Adrenal gland (tissue), 12 donors: Measurements from ENCODE around the gene PEPD. TPM values are rescaled to one million over a fixed set of nuclear protein-coding genes. Genes with fewer than 3 reads are reported as not detected.

ENCODE experiments used
- DNase-seq, 7 donors: peaks; one replicate each; pipeline ENCODE4 v3.0.0-alpha.2; 2019 to 2020
- H3K27ac ChIP-seq, 5 donors: fragments of 200-600 bp; sonication (generic) in 4 of 5; 1 replicate in 3 of 5; 2 replicates in 2 of 5; pipeline versions ENCODE4 v1.5.1 to v1.8.0; 2016 to 2020; ENCODE audit warnings: mild to moderate bottlenecking in 1 of 5
- H3K27me3 ChIP-seq: fragments of 200-600 bp; 2 replicates; pipeline ENCODE4 v1.8.0; 2021
- H3K36me3 ChIP-seq, 2 donors: fragments of 200-600 bp; replicated peaks in 1 of 2; 1 replicate in 1 of 2; 2 replicates in 1 of 2; pipeline versions ENCODE4 v1.5.1 to v1.8.0; 2018 to 2022
- H3K4me1 ChIP-seq, 2 donors: fragments of 200-600 bp; replicated peaks in 1 of 2; 1 replicate in 1 of 2; 2 replicates in 1 of 2; pipeline versions ENCODE4 v1.5.1 to v1.8.0; 2018 to 2021
- H3K4me3 ChIP-seq, 4 donors: fragments of 200-600 bp; sonication (generic) in 3 of 4; one replicate each; pipeline ENCODE4 v1.5.1; 2016 to 2018
- H3K9me3 ChIP-seq, 3 donors: fragments of 200-600 bp; sonication (generic) in 1 of 3; replicated peaks in 1 of 3; 1 replicate in 2 of 3; 2 replicates in 1 of 3; pipeline versions ENCODE4 v1.5.1 to v1.8.0; 2016 to 2021
- POLR2A ChIP-seq, 2 donors: fragments of 450-650 bp; IDR thresholded peaks; one replicate each; pipeline ENCODE4 v1.6.1; 2017; ENCODE audit warnings: antibody characterized with exemption in 2 of 2, mild to moderate bottlenecking in 2 of 2, moderate library complexity in 1 of 2
- WGBS, 4 donors: extraction: QIAGEN DNeasy Blood & Tissue Kit in 2 of 4; methylation state at CpG; one replicate each; pipeline versions ENCODE4 v1.1.5 to v1.1.7; 2013 to 2017; 5-methylcytosine and 5-hydroxymethylcytosine counted together
- intact Hi-C, 2 donors: fragments of 100-400 bp; cut with DNase I; formaldehyde crosslinking; loops; one replicate each; pipeline versions ENCODE4 v1.14.1 to v1.15.0; 2022 to 2023
- polyA plus RNA-seq, 3 donors: library from polyadenylated mRNA; stranded (reverse); fragments of 200-250 nt in 2 of 3; fragments of 350-450 nt in 1 of 3; fragmentation: Illumina TruSeq in 1 of 3; extraction: RNeasy Lipid Tissue Mini Kit (QIAGEN cat#74804) in 1 of 3; gene quantifications; one replicate each; pipeline ENCODE4 v1.2.3, GENCODE V29; 2013 to 2014
- total RNA-seq, 9 donors: library from RNA; depleted of rRNA in 4 of 9; stranded (reverse); fragments of >200 nt in 4 of 9; fragments of 120-200 nt in 1 of 9; fragmentation: NEBNext Ultra II Directional in 1 of 9; extraction: Animal tissue kit (Norgen Biotek cat#: 25700) in 1 of 9; gene quantifications; one replicate each; pipeline versions ENCODE4 v1.1.0 to v1.2.4, GENCODE V29; 2013 to 2023
- TF ChIP-seq, protein P1 (sequence below), 6 experiments: fragments of 450-650 bp in 4 of 6; fragments of 200-600 bp in 2 of 6; sonication (generic) in 1 of 6; IDR thresholded peaks; 1 replicate in 5 of 6; 2 replicates in 1 of 6; pipeline versions ENCODE4 v1.5.1 to v1.8.0; 2016 to 2021; ENCODE audit warnings: antibody characterized with exemption in 6 of 6, mild to moderate bottlenecking in 2 of 6, moderate library complexity in 1 of 6
- donor health status: healthy with polysubstance abuse.
- donor health status: Bipolar disorder and iron deficiency.
- donor health status: DM: yes; HTN: yes; CAD: no.
- donor health status: DM: no; HTN: no; CAD: no.
- donor health status: DM: no; HTN: no; CAD: no.
- donor health status: DM: yes; HTN: yes; CAD: no.

Gene PEPD
- total and polyA plus RNA-seq, 12 donors: 24.4 to 311 (median 116) TPM

- Histone ChIP-seq H3K9me3 (no peaks in the 10 kb centered on the region), H3K27me3 (no peaks in the 10 kb centered on the region), H3K4me3 (no peak overlapping the region), H3K4me1 (no peaks in the 10 kb centered on the region), H3K36me3 (no peaks in the 10 kb centered on the region), H3K27ac (no peak overlapping the region)
- DNase-seq: no peak
- intact Hi-C loops: no loop called here
- 73 to 79% (median 76%) methylated on average over 8 of the region's 8 CpGs for WGBS, 4 donors
- no peak for TF ChIP-seq POLR2A (IDR thresholded peaks at IDR 0.05)
- TF ChIP-seq, protein P1, sequence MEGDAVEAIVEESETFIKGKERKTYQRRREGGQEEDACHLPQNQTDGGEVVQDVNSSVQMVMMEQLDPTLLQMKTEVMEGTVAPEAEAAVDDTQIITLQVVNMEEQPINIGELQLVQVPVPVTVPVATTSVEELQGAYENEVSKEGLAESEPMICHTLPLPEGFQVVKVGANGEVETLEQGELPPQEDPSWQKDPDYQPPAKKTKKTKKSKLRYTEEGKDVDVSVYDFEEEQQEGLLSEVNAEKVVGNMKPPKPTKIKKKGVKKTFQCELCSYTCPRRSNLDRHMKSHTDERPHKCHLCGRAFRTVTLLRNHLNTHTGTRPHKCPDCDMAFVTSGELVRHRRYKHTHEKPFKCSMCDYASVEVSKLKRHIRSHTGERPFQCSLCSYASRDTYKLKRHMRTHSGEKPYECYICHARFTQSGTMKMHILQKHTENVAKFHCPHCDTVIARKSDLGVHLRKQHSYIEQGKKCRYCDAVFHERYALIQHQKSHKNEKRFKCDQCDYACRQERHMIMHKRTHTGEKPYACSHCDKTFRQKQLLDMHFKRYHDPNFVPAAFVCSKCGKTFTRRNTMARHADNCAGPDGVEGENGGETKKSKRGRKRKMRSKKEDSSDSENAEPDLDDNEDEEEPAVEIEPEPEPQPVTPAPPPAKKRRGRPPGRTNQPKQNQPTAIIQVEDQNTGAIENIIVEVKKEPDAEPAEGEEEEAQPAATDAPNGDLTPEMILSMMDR (IDR thresholded peaks at IDR 0.05): no peak
Observed at GRCh38 chr19:33339016-33339984, 182.3 kb downstream of the PEPD start.

Other genes with a start within 250 kb of the PEPD start
- 10 to 100 TPM in 2 of 9 donors, 1 to 10 TPM in 7; 1.6 to 24.6 (median 8.1) TPM for gene CEBPA, start 219.3 kb downstream of the PEPD start, total RNA-seq
- 10 to 100 TPM in 2 of 3 donors, under 1 TPM in 1; 0.60 to 29.9 (median 10.1) TPM for gene CEBPA, start 219.3 kb downstream of the PEPD start, polyA plus RNA-seq
- gene CEBPG, start 148.1 kb downstream of the PEPD start, total RNA-seq: 10 to 100 TPM in 6 of 9 donors, 1 to 10 TPM in 3; 8.9 to 21.9 (median 10.9) TPM
- gene CEBPG, start 148.1 kb downstream of the PEPD start, polyA plus RNA-seq: 10 to 100 TPM; 10.2 to 14.8 (median 10.6) TPM
- 1 to 10 TPM in 1 of 9 donors, under 1 TPM in 4, not detected in 4; 0.06 to 1.2 (median 0.54) TPM for gene CHST8, start 100.2 kb upstream of the PEPD start, total RNA-seq
- gene CHST8, start 100.2 kb upstream of the PEPD start, polyA plus RNA-seq: 1 to 10 TPM in 1 of 3 donors, under 1 TPM in 2; 0.24 to 1.9 (median 0.67) TPM